Measurements from ENCODE around the gene RPL4. TPM values are rescaled to one million over a fixed set of nuclear protein-coding genes. Genes with fewer than 3 reads are reported as not detected.
"Not testable (repeated sequence)": the region's sequence is repeated elsewhere in the genome, so short reads cannot be mapped to it uniquely, and the experiment has no call there.

The RPL4 gene
- total RNA-seq, 4 donors from 2014 or later = 1,198 to 2,364 (median 2,009) TPM

- H3K36me3 ChIP-seq = peaks cover 0 to 19% (median 0%) of the 10 kb centered on the region in 3 donors
- H3K27ac ChIP-seq = no peak overlapping the region
- 59 to 64% methylated on average over 4 of the region's 4 CpGs for WGBS, 2 donors
- TF ChIP-seq POLR2A (IDR thresholded peaks at IDR 0.05) (no peak), CTCF (IDR thresholded peaks at IDR 0.05) (no peak), EP300 (IDR thresholded peaks at IDR 0.05) (no peak)
- H3K27me3 ChIP-seq = no peaks in the 10 kb centered on the region
- no peaks in the 10 kb centered on the region for H3K4me1 ChIP-seq
- peak; percentile 8 to 16 for DNase-seq (ENCODE audit: low spot score in 2 of 2)
- H3K9me3 ChIP-seq = no peaks in the 10 kb centered on the region
- no peak overlapping the region for H3K4me3 ChIP-seq
Measured at GRCh38 chr15:66462627-66463026, 42.0 kb downstream of the RPL4 start.

- Histone ChIP-seq H3K4me1 (no peaks in the 10 kb centered on the region), H3K27ac (no peak overlapping the region), H3K9me3 (no peaks in the 10 kb centered on the region), H3K36me3 (peaks cover 0 to 19% (median 0%) of the 10 kb centered on the region in 3 donors), H3K27me3 (no peaks in the 10 kb centered on the region), H3K4me3 (no peak overlapping the region)
- 94 to 95% methylated on average over 2 of the region's 2 CpGs for WGBS, 2 donors
- TF ChIP-seq POLR2A (IDR thresholded peaks at IDR 0.05) = no peak
- TF ChIP-seq CTCF (IDR thresholded peaks at IDR 0.05) = no peak
- TF ChIP-seq EP300 (IDR thresholded peaks at IDR 0.05) = no peak
- DNase-seq (ENCODE audit: low spot score in 2 of 2) = no peak
Measured at GRCh38 chr15:66461917-66462316, 42.7 kb downstream of the RPL4 start.

- 96 to 98% methylated on average over 6 of the region's 6 CpGs for WGBS, 2 donors
- not testable (repeated sequence) for DNase-seq (ENCODE audit: low spot score in 2 of 2); H3K4me3 ChIP-seq; H3K27ac ChIP-seq; H3K9me3 ChIP-seq; H3K4me1 ChIP-seq; H3K27me3 ChIP-seq
- peaks cover 0 to 19% (median 0%) of the 10 kb centered on the region in 3 donors for H3K36me3 ChIP-seq
Measured at GRCh38 chr15:66461294-66461693, 43.4 kb downstream of the RPL4 start.

GRCh38 chr15:66459818-66460615 lies 44.6 kb downstream of the RPL4 start:
- H3K9me3 ChIP-seq = no peaks in the 10 kb centered on the region
- H3K4me3 ChIP-seq = no peak overlapping the region
- H3K36me3 ChIP-seq = peaks cover 0 to 18% (median 0%) of the 10 kb centered on the region in 3 donors
- no peak for TF ChIP-seq POLR2A (IDR thresholded peaks at IDR 0.05)
- TF ChIP-seq EP300 (IDR thresholded peaks at IDR 0.05) = no peak
- no peak for TF ChIP-seq CTCF (IDR thresholded peaks at IDR 0.05)
- H3K27ac ChIP-seq = no peak overlapping the region
- 80 to 84% methylated on average over 3 of the region's 3 CpGs for WGBS, 2 donors
- DNase-seq (ENCODE audit: low spot score in 2 of 2) = no peak
- H3K27me3 ChIP-seq = no peaks in the 10 kb centered on the region
- H3K4me1 ChIP-seq = no peaks in the 10 kb centered on the region

GRCh38 chr15:66456211-66456610 lies 48.4 kb downstream of the RPL4 start:
- peaks cover 0 to 19% (median 0%) of the 10 kb centered on the region in 3 donors for H3K36me3 ChIP-seq
- no peak for DNase-seq (ENCODE audit: low spot score in 2 of 2)
- no peaks in the 10 kb centered on the region for H3K9me3 ChIP-seq
- no peak overlapping the region for H3K4me3 ChIP-seq
- H3K4me1 ChIP-seq = peaks cover 0 to 4% (median 0%) of the 10 kb centered on the region in 4 donors
- no peaks in the 10 kb centered on the region for H3K27me3 ChIP-seq
- WGBS, 2 donors = 73 to 83% methylated on average over 3 of the region's 3 CpGs
- H3K27ac ChIP-seq = no peak overlapping the region
- TF ChIP-seq POLR2A (IDR thresholded peaks at IDR 0.05) (no peak), EP300 (IDR thresholded peaks at IDR 0.05) (no peak), CTCF (IDR thresholded peaks at IDR 0.05) (no peak)
